ENCODE results near the gene MPO.

The MPO gene, protein sequence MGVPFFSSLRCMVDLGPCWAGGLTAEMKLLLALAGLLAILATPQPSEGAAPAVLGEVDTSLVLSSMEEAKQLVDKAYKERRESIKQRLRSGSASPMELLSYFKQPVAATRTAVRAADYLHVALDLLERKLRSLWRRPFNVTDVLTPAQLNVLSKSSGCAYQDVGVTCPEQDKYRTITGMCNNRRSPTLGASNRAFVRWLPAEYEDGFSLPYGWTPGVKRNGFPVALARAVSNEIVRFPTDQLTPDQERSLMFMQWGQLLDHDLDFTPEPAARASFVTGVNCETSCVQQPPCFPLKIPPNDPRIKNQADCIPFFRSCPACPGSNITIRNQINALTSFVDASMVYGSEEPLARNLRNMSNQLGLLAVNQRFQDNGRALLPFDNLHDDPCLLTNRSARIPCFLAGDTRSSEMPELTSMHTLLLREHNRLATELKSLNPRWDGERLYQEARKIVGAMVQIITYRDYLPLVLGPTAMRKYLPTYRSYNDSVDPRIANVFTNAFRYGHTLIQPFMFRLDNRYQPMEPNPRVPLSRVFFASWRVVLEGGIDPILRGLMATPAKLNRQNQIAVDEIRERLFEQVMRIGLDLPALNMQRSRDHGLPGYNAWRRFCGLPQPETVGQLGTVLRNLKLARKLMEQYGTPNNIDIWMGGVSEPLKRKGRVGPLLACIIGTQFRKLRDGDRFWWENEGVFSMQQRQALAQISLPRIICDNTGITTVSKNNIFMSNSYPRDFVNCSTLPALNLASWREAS

DNA sequence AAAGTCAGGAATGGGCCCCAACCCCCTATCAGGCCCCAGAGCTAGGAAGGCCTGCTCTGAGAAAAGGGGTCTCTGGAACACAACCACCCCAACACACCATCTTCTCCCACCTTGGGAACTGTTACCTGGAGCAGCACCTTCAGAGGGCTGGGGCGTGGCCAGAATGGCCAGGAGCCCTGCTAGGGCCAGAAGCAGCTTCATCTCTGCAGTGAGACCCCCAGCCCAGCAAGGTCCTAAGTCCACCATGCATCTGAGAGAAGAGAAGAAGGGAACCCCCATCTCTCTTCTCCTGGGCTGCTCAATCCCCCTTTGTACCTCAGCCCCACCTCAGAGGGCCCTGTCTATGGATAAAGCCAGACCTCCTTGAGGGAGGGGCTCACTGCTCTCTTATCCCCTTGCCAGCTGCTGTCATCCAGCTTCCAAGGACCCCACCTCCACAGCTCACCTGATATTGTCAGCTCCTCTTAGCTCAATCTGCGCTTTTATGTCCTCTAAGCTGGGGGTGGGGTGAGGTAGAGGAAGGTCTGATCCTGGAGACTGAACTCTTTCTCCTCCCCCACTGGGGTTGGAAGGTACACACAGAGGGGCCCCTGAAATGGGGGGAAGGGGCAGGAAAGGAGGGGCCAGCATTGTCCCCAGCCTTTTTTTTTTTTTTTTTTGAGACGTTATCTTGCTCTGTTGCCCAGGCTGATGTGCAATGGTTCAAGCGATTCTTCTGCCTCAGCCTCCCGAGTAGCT, at the start of gene MPO:
TSS of gene MPO (minus strand) at position 456 of the 738 bp plus-strand sequence. CDS start at position 279, 177 bp downstream.
- DNase-seq: no peak

DNA sequence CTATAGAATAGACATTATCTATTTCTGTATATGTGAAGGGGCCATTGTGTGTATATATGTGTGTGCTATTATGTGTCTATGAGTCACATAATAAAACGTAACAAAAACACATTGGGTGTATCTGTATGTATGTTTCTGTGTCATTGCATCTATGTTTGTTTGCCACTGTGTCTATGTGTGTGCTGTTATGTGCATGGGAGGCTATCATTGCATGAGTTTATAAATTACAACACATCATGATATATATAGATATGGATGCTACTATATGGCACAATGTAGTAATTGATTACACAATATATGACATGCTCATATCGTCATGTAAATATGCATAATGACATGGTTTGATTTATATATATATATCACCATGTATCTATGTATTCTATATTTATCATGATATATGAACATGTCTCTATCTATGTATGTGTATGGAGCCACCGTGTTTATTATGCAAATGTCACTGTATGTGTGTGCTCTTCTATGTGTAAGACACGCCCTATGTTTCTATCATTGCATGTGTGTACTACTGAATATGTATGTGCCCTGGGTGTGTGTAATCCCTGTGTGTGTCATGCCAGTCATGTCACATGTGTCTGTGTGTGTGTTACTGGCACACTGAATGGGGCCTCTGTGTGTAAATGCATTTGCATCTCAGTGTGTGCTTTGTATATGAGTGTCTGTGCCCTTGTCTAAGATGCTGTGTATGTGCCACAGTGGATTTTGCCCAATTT, 49.2 kb upstream of the MPO start:
- DNase-seq: no peak

DNA sequence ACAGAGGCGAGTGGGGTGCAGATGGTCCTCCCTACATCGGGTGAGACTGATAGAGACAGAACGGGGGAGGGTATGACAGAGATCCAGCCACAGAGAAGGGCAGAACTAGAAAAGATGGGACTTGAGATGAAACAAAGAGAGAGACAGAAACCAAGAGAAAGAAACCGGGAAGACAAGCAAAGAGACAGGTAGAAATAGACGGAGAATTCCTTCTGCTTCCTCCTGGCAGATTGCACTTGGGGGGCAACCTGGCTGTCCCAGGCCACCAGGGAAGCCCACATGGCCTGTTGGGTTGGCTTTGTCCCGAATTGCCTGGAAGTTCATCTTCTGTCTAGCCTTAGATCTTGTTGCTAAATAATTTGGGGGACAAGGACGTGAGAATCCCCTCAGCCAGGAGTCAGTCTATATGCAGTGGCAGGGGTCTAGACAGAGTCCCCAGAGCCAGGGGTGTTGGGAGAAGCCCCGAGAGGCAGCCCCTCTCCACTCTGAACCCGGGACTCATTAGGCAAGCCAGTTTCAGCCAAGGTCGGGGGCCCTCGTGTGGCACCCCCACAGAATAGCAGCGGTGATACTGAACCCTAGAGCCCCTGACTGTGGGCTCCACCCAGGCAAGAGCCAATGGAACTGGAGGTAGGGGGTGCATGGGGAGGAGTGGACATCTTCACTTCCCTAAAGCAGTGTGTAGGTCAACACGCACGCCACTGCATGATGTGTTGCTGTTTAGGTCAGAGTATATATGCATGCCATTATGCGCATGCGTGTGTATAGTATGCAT, 48.5 kb upstream of the MPO start:
- no peak for DNase-seq

DNA sequence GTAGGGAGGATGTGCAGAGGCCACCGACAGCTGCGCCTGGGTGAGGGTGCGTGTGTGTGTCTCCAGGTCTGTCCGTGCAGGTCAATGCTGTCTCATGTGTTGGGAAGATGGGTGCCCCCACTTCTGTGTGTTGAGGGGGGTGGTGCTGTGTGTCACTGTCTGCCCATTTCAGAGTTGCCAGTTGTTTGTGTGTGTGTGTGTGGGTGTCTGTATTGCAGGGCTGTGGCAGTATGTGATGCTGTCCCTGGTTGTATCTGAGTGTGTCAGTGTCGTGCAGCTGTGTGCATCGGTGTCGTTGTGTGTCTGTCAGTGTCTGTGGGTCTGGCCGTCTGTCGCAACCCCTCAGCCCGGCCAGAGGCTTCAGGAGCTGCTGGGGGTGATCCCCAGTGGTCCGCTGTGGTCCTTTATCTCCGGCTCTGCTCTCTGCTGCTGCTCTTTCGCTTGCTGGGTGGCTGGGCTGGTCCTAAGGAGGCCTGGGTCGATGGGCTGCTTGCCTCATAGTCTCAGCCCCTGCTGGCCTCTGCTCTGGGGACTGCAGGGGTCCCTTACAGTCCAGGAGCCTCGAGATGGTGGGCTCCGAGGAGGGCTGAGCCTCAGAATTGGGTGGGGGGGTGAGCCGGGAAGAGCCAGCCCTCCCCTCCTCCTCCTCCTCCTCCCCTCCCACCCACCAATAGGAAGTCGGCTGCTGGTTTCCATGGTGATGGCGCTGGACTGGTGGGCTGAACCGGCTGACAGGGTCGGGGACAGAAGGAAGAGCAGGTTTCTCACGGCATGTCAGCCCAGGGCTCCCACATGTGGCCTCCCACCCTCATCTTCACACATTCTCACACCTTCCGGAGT, 47.7 kb upstream of the MPO start, which contains the start of gene TSPOAP1:
TSS of gene TSPOAP1 (minus strand) at position 601 of the 840 bp plus-strand sequence. CDS start 875 bp downstream, outside the sequence.
- DNase-seq: no peak

DNA sequence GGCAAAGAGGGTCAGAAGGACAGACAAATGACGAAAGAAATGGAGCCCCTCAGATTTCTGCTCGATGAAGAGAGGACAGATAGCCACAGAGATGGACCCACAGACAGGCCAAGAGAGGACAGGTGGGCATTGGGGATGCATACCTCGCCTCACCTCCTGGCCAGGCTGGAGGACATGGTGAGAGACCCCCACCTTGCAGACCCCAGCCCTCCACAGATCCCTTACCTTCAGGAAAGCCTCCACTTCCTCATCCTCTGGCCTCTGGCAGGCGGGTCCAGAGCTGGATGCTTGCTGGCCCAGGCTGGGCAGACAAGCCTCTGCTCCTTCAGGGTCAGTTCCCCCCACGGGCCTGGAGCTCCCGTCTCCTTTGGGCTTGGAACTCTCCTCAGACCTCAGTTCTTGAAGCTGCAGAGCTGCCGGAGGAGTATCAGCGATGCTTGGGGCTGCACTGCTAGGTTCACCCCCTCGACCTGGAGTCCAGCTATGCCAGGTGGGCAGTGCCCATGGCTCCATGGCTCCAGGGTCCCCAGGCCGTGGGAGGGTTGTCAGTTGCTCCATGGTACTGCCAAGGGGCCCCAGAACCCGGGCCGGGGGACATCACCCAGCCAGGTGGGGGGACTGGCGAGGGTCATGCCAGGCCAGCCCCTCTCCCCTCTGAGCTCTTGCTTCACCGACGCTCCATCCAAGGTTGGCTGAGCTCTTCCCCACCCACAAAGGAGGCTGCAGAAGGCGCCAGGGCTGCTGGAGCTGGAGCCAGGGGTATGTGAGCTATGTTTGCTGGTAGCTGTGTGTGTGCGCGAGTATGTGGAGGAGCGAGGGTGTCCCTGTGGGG, 46.8 kb upstream of the MPO start:
- no peak for DNase-seq

DNA sequence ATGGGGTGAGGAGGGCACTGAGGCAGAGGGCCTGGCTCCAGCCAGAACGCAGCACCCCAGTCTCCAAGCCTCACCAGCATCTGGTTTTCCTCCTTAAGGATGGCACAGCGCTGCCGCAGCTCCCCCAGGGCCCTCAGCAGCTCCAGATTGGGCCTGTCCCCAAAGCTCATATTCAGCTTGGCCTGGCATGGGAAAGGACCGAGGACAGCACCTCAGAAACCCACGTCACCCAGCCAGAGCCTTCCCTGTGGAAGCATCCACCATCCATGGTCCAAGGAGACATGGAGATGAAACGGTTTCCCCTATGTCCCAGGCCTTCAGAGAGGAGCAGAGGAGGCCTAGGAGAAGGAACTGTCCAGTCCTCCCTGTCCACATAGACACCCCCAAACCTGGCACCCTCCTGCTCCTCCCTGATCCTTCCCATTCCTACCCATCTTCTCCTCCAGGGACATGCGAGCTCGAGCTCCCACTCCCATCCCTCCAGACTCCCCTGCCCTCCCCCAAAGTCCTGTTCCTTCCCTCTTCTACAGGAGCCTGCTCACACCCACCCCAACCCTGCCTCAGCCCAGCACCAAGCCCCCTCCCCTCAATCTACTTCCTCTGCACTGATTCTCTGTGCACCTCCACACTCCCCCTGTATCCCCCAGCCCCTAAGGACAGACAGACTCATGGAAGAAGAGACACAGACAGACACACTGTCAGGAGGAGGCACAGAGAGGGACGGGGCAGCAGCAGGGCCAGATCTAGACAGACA, 46.1 kb upstream of the MPO start:
- no peak for DNase-seq

DNA sequence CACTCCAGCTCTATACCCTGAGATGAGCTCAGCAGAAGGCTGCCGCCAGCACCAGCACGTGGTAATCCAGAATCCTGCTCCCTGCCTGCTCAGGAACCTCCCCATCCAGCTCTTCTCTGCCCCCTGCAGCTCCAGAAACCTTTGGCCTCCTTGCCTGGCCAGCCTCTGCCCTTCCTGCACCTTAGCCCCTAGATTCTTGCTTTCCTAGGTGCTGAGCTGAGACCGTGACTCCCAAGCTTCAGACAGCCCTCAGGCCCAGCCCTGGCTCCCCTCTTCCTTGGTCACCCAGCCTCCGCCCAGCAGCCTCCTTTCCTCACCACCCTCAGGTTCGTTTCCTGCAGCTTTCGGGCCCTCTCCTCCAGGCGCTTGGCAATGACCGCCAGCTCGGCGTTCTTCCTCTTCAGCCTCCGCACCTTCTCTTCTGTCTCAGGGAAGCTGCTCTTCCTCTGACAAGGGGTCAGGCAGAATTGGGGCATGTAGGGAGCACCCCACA, 45.3 kb upstream of the MPO start:
- DNase-seq: no peak

DNA sequence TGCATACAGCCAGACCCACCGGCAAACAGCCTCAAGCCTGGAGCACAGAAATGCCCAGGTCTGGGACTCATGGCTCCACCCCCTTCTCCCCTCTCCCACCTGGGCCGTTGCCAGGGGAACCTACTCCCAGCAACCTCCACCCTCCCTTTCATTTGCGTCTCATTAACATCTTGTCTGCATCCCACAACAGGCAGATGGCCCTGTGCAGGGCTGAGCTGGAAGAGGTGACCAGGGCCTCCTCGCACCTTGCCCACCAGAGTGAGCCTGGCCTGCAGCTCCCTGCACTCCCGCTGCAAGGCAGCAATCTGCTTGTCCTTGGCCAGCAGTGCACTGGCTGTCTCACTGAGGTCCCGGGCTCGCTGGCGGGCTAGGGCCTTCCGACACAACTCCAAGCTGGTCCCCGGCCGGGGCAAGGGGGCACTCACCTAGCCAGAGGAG, 44.6 kb upstream of the MPO start:
- DNase-seq: no peak

DNA sequence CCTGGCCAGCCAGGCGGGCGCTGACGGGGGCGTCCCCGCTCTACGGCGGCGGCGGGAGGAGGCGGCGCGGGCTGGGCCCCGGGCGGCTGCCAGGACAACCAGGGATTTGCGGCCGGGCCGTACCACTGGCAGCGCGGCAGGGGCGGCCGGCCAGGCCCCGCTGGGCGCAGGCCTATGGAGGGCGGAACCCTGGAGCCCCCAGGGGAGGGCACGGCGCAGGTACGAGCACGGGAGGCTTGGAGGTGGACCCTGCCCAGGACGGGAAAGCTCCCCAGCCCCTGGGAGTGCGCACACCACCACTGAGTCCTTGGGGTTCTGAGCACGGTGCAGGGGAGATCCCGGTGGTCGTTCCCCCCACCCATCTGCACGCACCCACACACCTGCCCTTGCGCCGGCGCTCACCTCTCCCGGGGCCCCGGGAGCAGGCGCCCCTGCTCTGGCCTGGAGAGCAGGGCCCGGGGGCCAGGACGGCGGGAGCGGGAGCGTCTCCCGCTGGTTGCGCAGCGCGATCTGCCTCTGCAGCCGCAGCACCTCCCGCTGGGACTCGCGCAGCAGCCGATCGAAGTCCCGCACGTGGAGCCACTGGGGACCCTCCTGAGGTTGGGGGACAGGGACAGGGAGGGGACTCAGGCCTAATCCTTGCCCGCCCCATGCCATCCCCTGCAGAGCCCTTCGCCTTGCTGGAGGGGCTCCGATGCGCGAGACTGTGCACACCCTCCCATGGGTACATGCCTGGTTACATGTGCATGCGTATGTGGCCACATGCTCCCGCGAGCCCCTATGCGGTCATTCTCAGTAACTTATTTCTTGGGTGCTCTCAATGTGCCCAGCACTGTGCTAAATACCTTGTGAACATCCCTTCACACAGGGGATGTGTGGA, 43.9 kb upstream of the MPO start:
- no peak for DNase-seq

DNA sequence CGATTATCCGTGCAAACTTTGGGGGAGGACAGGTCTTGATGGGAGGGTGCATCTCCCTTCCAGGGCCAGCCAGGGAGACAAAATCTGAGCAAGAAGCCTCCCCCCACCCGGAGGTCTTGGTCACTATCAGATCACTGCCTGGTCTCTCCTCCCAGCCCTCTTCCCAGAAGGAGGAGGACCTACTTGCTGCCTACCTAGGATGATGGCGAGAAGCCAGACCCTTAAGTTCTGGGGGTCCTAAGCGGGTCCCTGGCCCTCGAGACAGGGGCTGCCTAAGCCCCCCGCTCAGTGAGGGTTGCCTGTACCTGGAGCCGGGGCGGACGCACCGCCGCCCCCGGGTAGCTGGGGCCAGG, 43.3 kb upstream of the MPO start:
- no peak for DNase-seq

DNA sequence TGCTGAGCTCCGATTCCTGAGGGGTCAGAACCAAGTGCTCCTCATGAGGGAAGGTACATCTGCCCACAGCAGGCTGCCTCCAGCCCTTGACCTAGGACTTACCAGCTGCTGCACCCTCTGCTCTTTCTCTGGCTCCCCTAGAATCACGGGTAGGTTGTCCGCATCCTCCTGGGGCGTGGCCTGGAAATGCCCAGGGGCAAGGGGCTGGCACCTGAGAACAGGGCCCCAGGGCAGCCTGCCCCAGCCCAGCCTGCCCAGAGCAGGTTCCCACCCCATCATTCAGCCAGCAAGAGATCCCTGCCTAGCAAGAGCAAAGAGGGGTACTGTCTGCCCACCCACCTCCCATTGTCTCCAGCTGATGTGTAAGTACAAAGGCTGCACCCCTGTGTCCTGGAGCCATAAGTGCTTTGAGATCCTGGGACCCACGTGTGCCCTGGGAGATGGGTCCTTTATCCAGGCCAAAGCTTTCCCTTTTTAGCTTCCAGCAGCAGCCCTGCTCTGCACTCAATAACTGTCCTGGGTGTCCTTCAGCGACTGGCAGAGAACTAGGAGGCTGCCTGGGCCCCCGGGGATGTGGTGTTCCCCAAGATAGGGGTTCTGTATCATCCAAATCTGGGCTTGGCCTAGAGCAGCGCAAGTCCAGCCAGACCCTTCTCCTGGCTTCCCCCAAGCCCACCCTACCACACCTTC, 42.8 kb upstream of the MPO start:
- DNase-seq: no peak

DNA sequence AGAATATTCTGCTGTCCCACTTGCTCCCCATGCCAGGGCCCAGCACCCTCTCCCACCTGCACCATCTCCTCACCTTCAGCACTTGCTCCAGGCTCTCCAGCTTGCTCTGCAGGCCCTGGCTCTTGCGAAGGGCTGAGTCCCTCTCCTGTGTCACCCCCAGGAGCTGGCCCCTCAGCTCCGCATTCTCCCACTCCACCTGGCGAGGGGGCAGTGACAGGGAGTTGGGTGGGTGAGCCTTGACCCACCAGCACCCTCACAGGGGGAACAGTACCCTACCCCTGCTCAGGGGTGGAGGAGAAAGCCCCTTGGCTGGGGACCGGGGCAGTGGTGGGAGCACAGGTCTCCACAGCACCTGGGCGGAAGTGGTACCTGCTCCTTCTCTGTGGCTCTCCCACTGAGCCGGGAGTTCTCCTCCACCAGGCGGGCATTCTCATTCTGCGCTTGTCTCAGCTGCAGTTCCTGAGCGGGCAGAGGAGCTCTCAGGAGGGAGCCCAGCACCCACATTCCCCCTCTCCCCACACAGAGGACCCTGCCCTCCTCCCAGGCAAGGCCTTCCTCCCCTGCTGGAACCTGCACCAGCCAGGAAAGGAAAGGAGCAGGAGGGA, 41.9 kb upstream of the MPO start:
- no peak for DNase-seq

DNA sequence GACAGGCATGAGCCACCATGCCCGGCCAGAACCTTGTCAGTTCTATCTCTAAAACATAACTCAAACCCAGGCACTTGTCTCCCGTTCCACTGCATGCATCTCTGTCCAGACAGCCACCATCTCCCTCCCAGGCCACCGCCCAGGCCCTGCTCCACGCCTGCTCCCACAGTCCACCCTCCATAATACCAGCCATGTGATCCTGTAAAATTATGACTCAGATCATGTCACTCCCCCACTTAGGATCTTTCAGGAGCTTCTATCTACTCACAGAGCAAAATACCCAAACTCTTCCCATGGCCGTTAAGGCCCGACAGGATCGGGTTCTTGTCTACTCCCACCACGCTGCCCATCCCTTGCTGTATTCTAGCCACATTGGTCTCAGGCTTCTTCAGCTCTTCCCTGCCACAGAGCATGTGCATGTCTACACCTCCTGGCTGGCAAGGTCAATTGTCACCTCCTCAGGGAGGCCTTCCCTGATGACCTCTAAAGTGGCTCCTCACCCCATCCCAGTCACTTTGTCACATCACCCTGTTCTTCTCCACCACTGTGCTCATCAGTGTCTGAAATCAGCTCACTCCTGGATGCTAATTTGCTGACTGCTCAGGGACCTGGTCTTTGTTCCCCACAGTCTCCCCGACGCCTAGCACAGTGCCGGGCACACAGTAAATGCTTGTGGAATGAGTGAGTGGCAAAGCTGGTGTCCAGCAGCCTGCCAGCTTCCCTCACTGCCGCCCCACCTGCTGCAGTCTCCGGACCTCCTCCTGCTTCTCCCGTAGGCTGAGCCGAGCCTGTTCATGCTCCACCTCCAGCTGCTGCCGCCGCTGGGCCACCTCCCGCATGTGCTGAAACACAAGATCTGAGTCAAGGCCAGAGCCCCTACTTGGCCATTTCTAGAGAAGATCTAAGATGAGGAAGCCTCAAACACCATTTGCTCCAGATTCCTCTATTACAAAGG, 41.1 kb upstream of the MPO start:
- no peak for DNase-seq

DNA sequence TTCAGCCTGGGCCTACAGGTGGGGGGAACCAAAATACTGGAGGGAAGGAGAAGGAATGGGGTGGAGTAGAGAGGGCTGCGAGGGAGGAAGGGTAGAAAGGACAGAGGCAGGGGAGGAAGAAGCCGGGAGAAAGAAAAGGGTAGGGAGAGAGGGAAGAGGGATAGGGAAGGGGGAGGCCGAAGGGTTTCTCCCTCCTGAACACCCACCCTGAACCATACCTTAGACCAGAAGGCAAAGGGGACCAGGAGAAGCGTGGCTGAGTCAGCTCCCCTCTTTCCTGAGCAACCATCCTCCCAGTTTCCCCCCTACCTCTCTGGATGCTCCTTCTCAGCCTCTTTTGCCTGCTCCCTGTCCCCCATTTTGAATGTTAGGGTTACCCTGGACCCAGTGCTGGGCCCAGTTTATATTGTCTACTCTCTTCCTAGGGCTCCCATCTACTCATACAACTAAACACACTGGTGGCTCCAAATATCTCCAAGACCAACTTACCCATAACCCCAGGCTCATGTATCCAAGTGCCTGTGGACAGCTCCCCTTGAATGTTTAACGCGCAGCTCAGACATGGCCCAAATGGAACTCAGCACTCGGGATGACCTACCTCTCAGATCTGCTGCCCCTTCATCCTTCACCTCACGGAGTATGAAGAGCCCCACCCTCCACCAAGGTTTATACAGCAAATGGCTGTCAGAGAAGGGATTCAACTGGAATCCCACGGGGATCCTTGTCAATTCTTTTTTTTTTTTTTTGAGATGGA, 40.0 kb upstream of the MPO start:
- DNase-seq: no peak

DNA sequence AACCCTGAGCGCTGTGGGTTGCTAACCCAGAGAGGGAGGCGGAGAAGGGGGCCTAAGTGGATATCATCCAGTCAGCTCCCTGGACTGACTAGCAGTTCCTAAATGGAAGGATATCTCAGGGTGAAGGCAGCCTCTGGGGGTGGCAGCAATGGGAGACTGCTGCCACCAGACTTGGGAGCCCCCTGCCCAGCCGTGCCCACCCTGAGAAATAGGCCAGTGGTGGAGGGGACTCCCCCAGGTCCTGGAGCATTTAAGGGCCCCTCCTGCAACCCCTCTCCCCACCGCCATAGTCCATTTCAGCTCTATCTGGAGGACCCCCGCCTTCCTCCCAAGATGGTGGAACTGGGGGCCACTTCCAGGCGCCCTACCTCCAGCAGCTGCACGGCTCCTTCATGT, 39.4 kb upstream of the MPO start:
- DNase-seq: no peak
